HepG2 (cell line): ENCODE data around the gene BIRC7.

Experiments used
- CENPT ChIP-seq: sonication (generic); formaldehyde crosslinking; IDR thresholded peaks from 2 replicates; pipeline ENCODE4 v1.8.0; 2022; ENCODE audit warnings: low read depth, mild to moderate bottlenecking, moderate library complexity, missing genetic modification reagents
- ELF3 ChIP-seq: IDR thresholded peaks from 2 replicates; pipeline ENCODE4 v1.6.1; 2016; ENCODE audit warnings: missing genetic modification reagents, missing compliant biosample characterization
- ELK4 ChIP-seq: sonication (generic); formaldehyde crosslinking; IDR thresholded peaks from 2 replicates; pipeline ENCODE4 v1.9.0; 2021; ENCODE audit warnings: missing genetic modification reagents, borderline replicate concordance
- ETS1 ChIP-seq: sonication (generic); formaldehyde crosslinking; IDR thresholded peaks from 2 replicates; pipeline ENCODE4 v1.4.0; 2020; ENCODE audit warnings: missing genetic modification reagents
- GLMP ChIP-seq: sonication (generic); formaldehyde crosslinking; IDR thresholded peaks from 2 replicates; pipeline ENCODE4 v1.9.0; 2021; ENCODE audit warnings: missing genetic modification reagents, mild to moderate bottlenecking, borderline replicate concordance
- POGZ ChIP-seq: sonication (generic); formaldehyde crosslinking; IDR thresholded peaks from 2 replicates; pipeline ENCODE4 v1.4.0; 2020; ENCODE audit warnings: mild to moderate bottlenecking, missing genetic modification reagents
- POLR2A ChIP-seq, 2 experiments: IDR thresholded peaks; 2 replicates each; pipeline ENCODE4 v1.6.1; 2011; ENCODE audit warnings: low read depth in 2 of 2, low read length in 2 of 2, mild to moderate bottlenecking in 1 of 2, moderate library complexity in 1 of 2; ENCODE audit not compliant: insufficient read depth in 1 of 2
- SMARCC2 ChIP-seq: fragments of 450-650 bp; IDR thresholded peaks from 2 replicates; pipeline ENCODE4 v1.6.1; 2017; ENCODE audit warnings: antibody characterized with exemption, mild to moderate bottlenecking
- TAF1 ChIP-seq: sonication (generic); formaldehyde crosslinking; IDR thresholded peaks from 2 replicates; pipeline ENCODE4 v1.4.0; 2020; ENCODE audit warnings: missing genetic modification reagents
- YY1 ChIP-seq: IDR thresholded peaks from 2 replicates; pipeline ENCODE4 v1.6.1; 2011; ENCODE audit warnings: low read length, low read depth, moderate library complexity, mild to moderate bottlenecking; ENCODE audit not compliant: insufficient read depth, insufficient replicate concordance
- ZNF549 ChIP-seq: sonication (generic); formaldehyde crosslinking; IDR thresholded peaks from 2 replicates; pipeline ENCODE4 v1.5.0; 2020; ENCODE audit warnings: missing genetic modification reagents
- ZNF766 ChIP-seq: sonication (generic); formaldehyde crosslinking; IDR thresholded peaks from 2 replicates; pipeline ENCODE4 v1.5.0; 2020; ENCODE audit warnings: missing genetic modification reagents, borderline replicate concordance

- TF ChIP-seq YY1 (no peak), POGZ (CRISPR knock-in tag) (no peak), ELF3 (CRISPR knock-in tag) (no peak), ZNF549 (CRISPR knock-in tag) (no peak), POLR2A (IDR thresholded peaks at IDR 0.05; ENCODE audit: insufficient read depth in 1 of 2, low read depth in 2 of 2, low read length in 2 of 2) (no peak), SMARCC2 (no peak), CENPT (CRISPR knock-in tag) (no peak), ETS1 (CRISPR knock-in tag) (no peak), TAF1 (CRISPR knock-in tag) (no peak), GLMP (CRISPR knock-in tag) (no peak), ELK4 (CRISPR knock-in tag) (no peak), ZNF766 (no peak)
Observed at GRCh38 chr20:63256954-63257353, 21.2 kb downstream of the BIRC7 start.
